COLO668 (cell line): Measurements from ENCODE around the gene TNFRSF25.

ENCODE experiments used
- DNase-seq: peaks from one replicate; lab custom pipeline; 2025; ENCODE audit not compliant: unreplicated experiment; lab: John Stamatoyannopoulos, UW

The TNFRSF25 gene, protein sequence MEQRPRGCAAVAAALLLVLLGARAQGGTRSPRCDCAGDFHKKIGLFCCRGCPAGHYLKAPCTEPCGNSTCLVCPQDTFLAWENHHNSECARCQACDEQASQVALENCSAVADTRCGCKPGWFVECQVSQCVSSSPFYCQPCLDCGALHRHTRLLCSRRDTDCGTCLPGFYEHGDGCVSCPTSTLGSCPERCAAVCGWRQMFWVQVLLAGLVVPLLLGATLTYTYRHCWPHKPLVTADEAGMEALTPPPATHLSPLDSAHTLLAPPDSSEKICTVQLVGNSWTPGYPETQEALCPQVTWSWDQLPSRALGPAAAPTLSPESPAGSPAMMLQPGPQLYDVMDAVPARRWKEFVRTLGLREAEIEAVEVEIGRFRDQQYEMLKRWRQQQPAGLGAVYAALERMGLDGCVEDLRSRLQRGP

DNA sequence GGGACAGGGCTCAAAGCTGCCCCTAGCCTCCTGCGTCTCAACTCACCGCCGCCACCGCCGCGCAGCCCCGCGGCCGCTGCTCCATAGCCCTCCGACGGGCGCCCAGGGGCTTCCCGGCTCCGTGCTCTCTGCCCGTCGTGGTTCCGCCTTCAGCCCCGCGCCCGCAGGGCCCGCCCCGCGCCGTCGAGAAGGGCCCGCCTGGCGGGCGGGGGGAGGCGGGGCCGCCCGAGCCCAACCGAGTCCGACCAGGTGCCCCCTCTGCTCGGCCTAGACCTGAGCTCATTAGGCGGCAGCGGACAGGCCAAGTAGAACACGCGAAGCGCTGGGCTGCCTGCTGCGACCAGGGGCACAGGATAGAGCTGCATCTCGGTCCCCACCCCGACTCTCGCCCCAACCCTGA lies at the start of gene TNFRSF25:
Gene TNFRSF25, minus strand, starts transcription at position 151 of the 400 bp plus-strand sequence. Its CDS starts 66 bp downstream, at position 85.
- peak; percentile 76 for DNase-seq

DNA sequence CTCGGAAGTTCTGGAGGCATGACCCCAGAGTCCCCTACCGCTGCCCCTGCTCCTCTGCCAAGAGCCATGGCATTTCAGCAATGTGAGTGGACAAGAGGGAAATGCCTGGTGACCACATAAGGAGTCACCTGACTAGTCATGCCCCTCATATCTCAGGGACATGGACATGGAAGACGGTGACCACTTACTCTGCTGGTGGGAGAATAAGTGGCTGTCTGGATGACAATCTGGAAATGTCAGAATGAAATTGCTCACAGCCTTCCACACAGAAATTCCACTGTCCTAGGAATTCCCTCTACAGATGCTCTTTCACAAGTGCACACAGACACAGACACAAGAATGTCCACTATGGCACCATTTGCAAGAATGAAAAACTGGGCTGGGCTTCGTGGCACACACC lies 49.8 kb upstream of the TNFRSF25 start:
- no peak for DNase-seq

DNA sequence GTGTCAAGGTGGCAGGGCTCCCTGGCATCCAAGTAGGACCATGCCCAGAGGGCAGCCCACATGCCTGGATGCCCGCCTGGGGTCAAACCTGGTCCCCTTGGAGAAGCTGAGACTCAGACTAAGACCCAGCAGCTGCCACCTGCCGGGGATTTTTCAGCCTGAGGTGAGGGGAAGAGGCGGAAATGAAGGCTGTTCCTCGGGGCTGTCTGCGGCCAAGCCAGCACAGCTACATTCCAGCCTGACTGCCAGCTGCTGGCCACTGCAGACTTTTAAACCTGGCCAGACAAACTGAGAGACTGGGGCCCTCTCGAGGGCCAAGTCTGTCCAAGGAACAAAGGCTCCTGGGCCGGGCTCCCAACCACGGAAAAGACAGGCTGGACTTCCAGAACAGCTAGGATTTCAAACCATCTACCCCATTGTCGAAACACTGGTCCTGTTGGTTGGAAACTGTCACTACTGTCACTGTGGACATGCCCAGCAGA lies 47.4 kb upstream of the TNFRSF25 start:
- peak; percentile 72 for DNase-seq

DNA sequence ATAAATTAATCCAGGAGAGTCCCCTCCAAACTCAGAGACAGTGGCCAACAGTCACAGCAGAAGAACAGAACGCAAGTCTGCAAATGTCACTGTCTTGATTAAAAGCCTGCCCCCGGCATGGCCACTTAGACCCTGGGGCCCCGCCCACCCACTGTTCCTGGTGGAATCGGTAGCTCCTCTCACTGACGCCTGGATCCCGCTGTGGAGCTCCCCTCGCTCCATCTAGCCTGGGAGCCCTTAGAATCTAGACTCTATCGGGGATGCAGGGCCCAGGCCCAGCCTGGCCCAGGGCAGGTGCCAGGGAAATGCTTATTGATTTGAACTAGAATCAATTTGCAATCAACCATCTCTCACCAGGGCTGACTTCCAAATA lies 46.9 kb upstream of the TNFRSF25 start:
- peak; percentile 51 for DNase-seq

DNA sequence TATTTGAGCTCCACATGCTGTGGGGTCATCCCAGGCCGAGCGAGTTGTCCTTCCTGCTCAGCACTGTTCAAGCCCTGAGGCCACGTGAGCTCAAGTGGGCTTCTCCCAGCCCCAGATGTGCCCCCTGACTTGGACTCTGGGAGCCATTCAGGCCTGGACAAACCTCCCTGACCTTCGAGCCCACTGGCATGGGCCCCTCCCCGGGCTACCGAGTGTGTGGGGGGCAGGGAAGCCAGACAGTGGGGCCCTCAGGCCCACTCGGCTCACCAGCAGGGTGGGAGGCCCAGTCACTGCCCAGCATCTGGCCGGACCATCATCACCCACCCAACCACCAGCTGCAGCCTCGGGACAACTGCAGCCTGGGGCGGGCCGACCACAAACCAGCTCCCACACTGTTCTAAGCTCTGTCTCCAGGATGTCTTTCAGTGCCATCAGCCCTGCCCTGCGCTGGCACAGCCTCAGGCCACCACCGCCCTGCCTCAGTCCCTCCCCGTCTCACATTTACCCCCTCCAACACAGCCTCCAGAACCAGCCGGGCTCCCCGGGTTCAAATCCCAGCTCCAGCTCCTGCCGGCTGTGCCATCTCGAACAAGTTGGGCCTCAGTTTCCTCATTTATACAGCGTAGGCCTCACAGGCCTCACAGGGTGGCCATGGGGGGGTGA lies 46.4 kb upstream of the TNFRSF25 start:
- no peak for DNase-seq

DNA sequence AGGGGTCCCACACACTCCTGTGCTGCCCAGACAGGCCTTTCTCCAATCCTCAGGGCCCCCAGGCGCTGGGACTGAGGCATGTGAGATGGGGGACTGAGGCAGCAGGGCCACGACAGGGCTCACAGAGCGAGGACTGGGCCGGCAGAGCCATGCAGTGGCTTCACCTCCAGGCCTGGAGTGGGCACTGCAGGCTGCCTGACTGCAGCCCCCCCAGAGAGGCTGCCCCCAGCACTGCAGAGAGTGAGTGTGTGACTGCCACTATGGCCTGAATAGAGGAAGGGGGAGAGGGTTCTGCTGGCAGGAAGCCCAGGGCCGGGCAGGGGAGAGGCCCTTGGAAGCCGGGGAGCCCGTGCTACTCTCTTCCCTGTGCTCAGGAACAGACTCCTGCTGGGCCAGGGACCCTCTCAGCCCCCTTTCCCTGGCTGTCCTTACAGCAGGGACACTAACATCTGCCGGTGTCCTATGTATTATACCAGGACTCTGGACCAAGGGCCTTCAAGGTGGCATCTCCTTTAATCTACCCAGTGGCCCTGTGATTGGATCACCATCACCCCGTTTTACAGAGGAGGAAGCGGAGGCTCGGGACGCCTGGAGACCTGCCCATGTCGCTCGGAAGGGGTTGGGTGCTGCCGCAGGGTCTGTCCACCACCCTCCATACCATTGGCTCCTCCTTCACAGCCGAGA lies 45.7 kb upstream of the TNFRSF25 start:
- DNase-seq = no peak

DNA sequence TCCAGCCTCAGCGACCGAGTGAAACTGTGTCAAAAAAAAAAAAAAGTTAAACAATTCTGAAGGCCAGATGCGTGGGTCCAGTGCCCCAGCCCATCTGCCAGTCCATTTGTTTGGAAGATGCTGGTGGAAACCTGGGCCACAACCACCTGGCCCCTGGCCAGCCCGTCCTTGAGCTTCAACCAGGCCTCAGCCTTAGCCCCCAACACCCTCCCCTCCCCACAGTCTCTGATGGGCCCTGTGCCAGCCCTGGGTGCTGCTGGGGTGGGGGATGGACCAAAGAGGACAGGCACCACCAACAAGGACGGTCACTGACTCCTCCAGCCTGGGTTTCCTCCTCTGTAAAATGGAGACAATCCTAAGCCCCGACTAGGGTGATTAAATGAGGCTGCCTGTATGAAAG lies 45.1 kb upstream of the TNFRSF25 start:
- no peak for DNase-seq

DNA sequence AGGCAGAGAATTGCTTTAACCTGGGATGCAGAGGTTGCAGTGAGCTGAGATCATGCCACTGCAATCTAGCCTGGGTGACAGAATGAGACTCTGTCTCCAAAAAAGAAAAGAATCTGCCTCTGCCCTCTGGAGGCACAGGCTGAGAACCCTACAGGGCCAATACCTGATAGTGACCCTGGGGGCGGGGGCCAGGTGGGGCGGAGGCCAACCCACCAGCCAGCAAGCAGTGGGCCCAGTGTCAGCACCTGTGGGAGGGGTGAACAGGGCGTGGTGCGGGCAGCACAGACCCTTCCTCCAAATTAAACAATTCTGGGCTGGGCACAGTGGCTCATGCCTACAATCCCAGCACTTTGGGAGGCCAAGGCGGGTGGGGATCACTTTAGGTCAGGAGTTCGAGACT lies 44.5 kb upstream of the TNFRSF25 start:
- DNase-seq = no peak

DNA sequence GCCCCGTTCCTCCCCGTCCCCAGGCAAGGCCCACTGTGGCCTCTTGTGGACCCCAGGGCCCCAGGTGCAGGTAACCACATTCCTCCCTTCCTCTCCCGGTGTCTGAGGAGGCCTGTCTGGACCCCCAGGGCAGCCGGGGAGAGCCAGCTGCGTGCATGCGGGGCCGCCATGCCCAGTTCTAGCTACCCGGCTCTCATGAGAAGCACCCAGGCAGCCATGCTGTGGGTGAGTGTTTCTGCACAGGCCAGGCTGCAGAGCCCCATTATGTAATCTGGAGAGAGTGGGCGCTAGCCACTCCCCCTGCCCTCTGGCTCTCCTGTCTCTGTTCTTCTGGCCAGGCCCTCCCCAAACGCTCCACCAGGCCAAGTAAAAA lies 43.9 kb upstream of the TNFRSF25 start:
- no peak for DNase-seq

DNA sequence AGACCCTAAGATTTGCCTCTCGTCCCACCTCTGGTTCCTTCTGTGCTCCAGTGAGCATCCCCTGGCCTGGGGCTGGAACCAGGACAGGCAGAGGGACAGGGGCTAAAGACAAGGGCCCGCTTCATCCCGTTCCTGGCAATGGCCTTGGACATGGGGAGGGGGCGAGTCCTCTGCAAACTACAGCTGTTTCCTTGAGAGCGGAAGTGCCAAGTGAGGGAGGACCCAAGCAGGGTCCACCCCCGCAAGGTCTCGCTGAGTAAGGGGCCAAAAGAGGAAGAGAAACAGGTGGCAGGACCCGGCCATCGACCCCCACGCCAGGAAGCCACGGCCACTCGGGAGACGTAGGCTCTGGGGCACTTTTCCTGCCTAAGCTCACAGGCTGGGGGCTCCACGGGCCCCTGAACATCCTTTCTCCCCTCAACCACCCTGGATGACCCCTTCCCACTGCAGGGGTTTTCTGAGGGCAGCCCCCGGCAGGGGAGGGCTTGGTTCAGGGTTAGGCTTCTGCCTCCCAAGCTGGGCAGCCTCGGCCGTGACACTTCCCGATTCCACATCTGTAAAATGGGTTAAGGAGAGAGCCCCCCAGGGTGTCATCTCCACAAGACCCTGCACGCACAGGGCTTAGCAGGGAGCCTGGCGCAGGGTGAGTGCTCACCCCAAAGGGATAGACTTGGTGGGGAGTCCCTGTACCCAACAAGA lies 43.4 kb upstream of the TNFRSF25 start:
- DNase-seq = no peak

DNA sequence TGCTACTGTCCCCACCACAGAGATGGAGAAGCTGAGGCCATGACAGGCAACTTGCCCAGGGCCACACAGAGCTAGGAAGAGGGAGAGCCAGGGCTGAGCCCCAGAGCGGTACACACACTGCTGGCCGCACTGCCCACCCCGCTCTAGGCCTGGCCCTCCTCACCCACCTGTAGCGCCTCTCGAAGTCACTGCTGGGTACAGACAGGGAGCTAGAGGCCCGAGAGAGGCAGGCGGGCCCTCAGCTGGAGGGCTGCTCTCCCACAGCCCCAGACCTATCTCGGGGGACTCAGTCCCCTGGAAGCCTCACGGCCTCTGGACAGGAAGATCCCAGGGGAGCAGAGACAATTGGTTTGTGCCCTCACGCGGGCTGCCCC lies 42.8 kb upstream of the TNFRSF25 start:
- no peak for DNase-seq

DNA sequence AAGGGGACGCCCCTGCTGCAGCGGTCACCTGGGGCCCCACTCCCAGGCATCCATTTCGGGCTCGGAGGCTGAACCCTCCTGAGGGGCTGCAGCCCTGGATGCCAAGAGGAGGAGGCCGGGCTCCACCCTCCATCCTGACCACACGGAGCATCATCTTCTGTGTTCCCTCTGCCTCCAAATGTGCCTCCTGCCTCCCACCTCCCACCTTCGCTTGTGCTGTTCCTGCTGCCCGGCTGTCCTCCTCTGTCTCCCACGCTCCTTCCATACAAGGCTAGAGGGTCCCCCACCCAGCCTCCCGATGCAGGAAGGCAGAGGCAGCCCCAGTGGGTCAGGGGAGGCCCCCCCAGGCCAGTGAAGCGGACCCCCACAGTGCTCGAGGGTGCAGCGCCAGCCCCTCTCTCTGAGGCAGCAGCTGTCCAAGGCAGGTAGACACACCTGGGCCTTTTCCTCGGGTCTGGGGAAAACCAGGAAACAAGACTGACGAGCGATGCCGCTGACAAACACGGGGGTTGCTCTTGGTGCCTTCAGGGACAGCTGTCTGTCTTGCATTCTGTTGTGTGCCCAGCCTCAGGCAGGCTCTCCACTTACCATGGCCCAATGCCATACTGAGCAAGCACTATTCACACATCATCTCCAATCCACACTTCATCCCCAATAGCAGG lies 42.3 kb upstream of the TNFRSF25 start:
- DNase-seq = no peak

DNA sequence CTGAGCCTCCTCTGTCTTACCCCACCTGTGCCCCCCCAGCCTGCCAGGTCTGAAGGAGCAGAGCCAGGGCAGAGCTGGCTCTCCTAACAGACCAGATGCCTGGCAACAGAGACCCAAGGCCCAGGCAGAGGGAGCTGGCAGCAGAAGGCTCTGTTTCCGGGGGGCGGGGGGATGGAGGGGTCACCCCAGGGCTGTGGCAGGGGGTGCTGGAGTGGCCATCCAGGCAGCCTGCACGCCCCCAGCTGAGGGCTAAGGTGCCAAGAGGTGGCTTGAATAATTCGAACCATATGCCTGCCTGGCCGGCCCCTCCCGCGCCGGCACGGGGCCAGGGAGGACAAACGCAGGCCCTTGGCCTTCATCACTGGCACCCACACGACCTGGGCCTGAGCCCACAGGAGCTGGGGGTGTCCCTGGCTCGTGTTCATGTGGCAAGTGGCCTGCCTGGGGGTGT lies 41.5 kb upstream of the TNFRSF25 start:
- no peak for DNase-seq

DNA sequence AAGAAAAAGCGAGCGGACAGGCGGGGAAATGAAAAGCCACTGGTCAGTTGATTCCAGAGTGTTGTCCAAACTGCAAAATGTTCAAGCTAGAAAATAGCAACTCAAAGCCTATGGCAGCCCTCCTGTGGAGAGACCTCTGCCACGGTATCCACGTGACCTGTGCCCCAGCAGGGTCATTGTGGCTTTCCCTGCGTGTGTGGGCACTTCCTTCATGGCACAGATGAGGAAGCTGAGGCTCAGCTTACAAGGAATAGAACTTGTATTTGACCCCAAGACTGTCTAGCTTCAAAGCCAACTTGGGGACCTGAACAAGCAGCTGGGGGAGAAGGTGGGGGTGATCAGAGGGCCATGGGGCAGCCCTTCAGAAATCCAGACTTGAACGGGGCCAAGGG lies 41.1 kb upstream of the TNFRSF25 start:
- no peak for DNase-seq

DNA sequence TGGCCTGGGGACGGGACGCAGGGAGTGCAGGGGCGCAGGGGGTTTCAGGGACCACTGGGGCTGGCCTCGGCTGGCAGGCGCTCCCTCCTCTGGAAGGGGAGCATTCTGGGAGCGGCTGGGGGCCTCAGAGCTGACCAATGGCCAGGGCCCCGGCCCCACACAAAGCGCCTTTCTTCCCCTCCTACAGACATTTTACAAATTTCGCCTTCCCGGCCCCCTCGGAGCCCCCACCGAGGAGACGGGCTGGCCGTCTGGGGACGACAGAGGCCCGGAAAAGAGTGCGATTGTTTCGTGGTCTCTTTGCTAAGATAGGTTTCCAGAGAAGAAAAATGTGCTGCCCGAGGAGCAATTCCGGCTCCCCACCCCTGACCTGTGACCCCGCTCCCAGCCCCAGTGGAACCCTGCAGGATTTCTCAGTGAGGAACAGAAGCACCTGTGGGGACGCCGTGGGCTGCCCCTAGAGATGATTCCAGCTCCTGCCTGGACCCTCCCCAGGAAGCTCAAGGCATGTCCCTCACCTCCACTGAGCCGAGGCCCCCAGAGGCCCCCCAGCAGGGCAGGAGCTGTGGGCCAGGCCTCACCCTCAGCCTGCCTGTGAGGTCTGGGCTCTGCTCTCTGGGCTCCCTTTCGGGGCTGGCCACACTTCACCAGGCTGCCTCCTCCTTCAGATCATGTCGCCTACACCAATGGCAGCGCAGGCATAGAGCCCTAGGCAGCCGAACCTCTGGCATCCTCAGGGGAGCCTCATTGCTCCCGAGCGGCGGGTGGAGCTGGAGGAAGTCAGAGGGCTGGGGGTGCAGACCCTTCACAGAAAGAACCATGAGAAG lies 40.5 kb upstream of the TNFRSF25 start:
- no peak for DNase-seq

DNA sequence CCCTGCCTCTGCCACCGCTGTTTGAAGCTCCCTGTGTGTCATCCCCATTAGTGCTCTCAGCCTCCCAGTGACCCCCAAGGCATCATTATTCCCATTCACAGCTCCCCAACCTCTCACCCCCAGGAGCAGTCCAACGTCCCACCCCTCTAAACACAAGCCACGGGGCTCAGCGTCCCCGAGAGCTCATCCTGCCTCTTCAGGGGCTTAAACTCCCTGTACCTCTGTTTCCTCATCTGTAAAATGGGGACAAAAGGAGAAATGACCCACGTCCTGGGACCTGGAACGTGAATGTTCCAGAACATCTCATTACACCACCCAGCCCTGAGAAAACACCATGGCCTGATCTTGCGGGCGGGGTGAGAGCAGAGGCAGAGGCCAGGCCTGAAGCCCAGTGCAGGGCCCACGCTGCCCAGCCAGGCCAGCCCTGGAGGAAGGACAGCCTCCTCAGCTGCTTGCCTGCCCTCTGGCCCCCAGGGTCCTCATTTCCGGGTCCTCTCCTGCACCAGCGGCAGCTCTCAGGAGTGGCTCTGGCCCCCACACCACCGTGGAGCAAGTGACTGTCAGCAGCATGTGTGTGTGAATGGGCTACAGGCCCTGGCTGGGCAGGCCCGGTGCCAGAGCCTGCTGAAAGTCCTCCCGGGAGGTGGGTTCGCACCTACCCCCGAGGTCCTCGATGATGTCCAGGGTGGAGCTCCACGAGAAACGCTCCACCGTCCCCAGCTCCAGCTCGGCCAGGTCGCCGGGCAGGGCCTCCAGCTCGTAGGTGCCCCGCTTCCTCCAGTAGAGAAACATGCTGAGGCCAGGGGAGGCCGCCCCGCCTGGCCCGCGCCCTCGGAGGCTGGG lies 39.6 kb upstream of the TNFRSF25 start:
- DNase-seq = no peak

DNA sequence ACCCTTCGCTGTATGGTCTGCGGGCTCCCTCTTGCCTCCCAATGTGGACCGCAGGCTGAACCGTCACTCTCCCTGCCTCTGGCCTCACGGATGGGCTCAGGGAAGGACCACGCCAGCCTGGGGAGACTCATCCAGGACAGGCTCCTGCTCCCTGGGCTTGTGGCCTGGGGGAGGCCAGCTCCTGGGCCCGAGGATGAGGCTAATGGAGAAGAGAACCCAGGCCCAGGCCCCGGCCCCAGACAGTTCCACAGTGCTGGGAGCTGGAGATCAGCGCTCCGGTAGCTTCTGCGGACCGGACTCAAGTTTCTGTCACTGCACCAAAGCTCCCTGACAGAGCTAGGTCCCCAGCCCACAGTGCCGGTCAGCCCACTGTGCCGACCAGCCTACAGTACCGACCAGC lies 38.9 kb upstream of the TNFRSF25 start:
- no peak for DNase-seq

DNA sequence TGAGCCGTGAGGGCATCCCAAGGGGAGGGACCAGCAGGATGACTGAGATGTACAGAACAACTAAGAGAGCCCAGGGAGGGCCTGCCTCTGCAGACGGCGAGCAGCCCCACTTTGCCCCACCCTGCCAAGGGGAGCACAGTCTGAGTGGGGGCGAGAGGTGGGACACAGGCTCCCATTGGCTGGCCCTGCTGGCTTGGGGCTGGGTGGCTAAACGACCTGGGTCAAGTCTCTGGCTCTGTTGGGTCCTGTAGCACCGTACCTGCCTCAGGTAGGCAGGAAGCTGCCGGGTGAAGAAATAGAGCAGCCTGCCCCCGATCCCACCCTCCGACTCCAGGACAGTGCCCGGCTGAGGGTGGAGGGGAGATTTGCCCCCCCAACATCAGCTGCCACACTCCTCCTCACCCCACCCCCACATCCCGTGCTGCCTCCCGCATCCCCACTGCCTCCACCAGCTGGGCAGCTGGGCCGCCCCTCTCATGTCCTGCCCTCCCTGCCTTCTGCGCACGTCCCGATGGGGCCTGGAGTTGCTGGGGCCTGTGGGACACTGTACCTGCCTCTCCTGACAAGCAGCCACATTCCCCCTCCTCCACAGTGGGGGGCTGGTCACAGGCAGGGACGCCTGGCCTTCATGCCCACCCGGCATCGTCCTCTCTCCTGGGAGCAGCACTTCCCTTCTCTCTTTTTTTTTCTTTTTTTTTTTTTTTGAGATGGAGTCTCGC lies 38.1 kb upstream of the TNFRSF25 start:
- DNase-seq = no peak
